HL-60/S4 treated with phorbol 12-myristate 13-acetate at 8.2 ng/mL for 4 days and 3 days (cell line): ENCODE measurements around the gene MYO19.

Experiments used
- in situ Hi-C: fragments of 300-500 bp; cut with MboI; formaldehyde crosslinking; loops from 2 replicates; pipeline ENCODE4 v1.15.0; 2022; ENCODE audit warnings: low sequenced_read_pairs

The MYO19 gene

DNA sequence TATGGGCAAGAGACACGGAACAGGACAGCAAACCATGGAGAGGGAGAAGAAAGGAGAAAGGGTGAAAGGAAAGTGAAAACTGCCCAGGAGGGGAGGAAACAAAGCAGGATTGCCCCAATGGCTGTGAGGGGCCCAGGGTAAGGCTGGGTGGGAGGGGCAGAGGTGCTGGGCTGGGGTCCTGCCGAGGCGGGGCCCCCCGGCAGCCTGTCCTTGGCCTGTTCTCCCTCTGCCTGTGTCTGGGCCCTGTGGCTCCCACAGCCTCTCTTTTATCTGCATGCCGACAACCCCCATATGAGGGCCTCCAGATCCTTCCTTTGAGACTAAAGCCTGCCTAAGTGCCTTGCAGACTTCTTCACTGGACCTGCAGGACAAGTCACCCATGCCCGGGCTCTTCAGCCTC is 32.7 kb downstream of the MYO19 start:
- in situ Hi-C loops, result no loop called here

DNA sequence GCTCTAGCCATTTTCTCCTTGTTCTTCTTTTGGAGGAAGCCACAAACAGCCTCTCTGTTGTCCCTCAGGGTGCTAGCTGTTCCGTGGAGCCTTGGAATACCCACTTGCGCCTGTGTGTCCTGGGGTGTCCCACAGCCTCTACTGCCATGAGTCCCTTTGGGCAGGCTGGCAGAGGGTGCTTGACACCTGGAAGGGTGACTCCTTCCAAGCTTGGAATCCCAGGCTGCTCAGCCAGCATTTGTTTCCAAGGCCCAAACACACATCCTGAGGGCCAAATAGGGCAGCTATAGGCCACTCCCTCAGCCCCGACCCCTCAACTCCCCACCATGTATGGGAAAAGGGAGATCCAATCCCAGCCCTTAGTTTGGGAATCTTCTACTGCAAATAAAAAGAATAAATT is 33.3 kb downstream of the MYO19 start:
- in situ Hi-C loops, result no loop called here

DNA sequence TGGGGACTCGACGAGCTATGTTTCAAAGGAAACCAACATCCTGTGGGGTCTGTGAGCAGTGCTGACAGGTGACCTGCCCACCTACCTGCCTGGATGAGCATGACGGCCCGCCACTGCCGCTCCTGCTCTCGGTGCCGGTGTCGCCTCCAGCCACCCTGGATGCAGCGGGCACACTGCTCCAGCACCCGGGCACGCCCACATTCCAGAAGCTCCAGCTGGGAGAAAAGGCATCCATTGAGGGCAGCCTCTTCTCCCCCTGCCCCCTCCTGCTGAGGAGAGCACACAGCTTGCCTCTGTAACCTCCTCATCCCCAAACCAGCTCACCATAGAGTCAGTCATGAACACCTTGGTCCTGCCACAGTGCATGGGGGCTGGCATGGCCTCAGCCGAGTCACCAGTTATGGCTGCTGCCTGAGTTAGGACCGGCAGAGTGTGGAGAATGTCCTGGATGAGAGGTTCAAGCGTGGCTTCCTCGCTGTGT is 33.9 kb downstream of the MYO19 start:
- in situ Hi-C loops, result no loop called here

DNA sequence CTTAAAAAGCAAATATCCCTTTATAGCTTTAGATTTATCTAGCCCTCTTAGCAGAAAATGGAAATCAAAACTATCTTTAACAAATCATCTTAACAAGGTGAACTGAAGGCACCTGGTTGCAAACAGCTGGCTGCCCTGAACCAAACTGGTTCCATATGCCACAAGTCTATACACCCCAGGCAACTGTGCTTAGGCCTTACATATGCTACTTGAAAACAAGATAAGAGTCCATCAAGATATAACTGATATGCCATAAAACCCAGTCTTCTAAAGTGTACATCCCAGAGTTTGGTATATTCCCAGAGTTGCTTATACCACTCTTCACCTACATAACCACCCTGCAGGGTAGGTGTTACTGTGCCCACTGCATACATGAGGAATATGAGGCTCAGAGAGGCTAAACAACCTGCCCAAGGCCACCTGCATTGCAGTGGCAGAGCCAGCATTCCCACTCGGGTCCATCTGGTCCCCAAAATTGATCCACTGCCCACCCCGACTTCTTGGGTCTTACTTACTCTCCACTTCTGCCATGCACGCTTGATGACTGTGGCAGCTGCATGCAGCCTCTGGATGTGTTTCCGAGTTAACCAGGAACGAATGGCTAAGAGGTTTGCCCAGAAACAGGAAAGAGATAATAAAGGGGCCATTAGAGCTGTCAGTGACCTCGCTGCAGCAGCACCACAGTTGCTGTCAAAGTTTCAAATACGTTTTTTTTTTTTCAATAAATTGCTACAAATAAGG is 35.9 kb downstream of the MYO19 start:
- in situ Hi-C loops, result loop anchor here (25.0 kb wide), 1 partner anchor 536 kb away; no protein-coding TSS in a partner anchor

DNA sequence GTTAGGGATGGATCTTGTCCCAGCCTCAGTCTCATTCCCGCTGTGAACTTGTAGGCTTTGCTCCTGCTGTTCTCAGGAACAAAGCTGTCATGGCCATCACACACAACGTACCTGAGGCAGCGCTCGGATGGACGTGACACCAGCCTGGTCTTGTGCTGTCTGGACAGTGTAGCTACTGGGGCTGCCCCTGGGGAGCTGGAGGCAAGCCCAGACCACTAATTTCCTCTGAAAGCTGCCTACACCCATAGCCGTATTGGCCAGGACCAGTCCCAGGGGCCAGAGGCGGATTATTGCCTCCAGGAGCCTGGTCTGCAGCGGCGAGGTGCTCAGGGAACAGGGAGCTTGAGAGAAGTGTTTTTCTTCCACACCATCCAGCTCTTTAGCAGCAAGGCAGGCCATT is 36.5 kb downstream of the MYO19 start:
- in situ Hi-C loops, result loop anchor here (25.0 kb wide), 1 partner anchor 536 kb away; no protein-coding TSS in a partner anchor

DNA sequence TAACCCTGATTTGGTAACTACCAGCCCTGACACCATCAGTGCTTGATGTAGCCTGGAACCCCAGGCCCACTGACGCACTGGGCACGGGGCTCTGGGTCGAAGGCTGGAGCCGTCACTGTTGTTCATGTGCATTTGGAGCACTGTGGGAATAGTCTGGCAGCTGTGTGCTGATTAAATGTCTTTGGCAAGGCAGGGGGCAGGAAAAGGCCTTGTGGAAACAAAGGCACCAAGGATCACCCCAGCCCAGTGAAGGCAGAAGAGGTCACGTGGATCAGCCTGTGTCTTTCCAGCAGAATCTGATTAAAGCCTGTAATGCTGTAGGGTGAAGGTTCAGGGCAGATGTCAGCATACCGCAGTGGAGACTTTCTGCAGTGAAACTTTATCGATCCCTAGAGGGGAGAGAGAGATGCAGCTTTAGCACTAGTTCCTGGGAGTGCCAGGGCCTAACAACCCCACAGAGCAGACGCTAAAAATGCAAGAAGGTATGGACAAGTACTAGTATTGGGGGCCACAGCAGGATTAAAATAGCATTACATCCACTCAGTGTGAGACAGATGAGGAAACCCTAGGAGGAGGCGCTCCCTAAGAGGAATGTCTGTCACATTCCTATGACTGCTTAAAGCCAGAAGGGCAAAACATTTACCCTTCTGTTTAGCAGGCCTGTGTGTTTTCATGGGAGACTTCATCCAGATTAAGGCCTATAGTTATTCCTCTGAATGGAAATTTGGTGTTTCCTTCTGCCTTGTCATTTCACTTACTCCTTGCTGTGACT is 38.5 kb downstream of the MYO19 start:
- in situ Hi-C loops, result loop anchor here (25.0 kb wide), 1 partner anchor 534 kb away; no protein-coding TSS in a partner anchor

DNA sequence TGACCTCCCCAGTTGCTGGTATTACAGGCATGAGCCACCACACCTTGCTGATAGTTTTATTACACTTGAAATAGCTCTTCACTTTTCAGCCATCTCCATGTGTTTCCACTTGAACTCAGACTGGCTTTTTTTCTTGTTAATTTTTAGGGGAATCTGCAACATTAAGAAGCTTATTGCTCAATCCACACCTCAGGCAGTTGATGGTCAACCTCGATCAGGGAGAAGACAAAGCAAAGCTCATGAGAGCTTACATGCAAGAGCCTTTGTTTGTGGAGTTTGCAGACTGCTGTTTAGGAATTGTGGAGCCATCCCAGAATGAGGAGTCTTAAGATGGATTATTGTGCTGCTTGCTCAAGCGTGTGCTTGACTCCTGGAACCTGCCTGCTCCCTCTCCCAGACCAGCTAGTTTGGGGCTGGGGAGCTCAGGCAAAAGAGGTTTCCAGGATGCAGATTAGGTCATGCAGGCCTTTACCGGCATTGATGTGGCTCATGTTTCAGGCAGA is 39.5 kb downstream of the MYO19 start:
- in situ Hi-C loops, result loop anchor here (25.0 kb wide), 1 partner anchor 533 kb away; no protein-coding TSS in a partner anchor

DNA sequence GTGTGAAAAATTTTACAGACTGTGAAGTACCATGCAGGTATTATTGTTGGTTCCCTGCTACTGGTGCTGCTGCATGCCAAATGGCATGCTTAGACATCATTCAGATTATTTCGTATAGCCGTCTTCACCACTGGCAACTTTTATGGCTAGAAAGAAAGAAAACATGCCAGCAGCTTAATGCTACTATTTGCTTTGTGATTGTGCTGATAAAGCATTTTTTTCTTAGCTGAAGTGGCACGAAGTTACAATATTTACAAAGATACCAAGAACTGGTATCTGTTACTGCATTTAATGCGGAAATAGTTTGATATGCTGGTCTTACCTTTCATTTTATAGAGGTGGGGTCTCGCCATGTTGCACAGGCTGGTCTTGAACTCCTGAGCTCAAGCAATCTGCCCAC is 40.0 kb downstream of the MYO19 start:
- in situ Hi-C loops, result loop anchor here (25.0 kb wide), 1 partner anchor 532 kb away; no protein-coding TSS in a partner anchor

DNA sequence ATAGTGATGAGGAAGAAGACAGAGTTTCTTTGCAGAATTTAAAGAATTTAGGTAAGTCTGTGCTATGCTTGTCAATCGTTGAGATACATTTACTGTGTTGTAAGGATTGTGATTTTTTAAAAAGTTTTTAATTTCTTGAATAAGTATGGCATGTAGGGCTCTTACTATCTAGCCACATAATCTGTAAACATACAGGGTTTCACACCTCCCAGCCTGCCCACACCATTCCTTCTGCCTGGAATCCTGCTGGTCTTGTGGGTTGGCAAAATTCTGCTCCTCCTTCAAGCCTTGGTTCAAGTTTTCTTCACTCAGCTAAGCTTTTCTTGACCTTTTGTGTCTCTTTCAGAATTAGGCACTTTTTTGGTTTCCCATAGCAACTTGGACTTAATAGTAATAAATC is 40.7 kb downstream of the MYO19 start:
- in situ Hi-C loops, result loop anchor here (25.0 kb wide), 1 partner anchor 532 kb away; no protein-coding TSS in a partner anchor

DNA sequence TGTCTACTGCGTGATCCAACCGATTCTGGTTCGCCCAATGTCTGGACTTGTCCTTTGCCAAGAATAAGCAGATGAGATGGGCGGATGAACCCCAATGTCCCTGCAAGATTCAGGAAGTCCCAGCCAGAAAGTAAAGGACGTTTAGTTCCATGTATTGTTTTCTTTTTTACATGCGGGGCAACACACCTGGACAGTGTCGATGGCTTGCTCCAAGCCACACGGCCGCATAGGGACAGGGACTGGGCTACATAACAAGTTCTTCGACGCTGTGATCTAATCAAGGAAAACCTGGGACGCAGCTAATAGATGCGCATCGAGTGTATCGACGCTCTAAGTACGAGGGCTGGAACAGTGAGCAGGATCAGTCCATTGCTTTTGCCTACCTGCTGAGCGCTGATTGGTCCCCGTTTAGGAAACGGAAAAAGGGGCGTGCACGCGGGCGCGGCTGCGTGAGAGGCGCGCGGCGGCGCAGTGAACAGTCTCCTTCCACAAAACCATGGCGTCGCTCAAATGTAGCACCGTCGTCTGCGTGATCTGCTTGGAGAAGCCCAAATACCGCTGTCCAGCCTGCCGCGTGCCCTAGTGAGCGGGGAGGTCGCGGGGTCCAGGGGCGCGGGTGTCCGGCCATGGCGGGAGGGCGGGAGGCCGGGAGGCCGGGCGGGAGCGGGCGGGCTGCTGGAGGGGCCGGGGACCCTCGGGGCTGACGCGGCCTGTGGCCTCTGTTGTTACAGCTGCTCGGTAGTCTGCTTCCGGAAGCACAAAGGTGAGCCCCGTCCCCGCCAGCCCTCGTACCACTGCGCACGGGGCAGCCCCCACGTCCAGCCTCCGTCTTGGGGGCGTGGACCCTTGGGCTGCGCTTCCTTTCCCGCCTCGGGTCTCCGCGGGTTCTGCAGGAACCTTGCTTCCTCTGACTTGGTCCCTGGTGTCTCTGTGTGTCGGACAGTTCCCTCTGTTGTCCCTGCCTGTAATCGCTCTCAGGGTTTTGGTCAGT is 48.2 kb downstream of the MYO19 start, which contains the start of gene ZNHIT3:
ZNHIT3 (plus strand) TSS at position 478 of the 991 bp plus-strand sequence; CDS start at position 497, 19 bp downstream.
- in situ Hi-C loops, result loop anchor here (25.0 kb wide), 1 partner anchor 524 kb away; no protein-coding TSS in a partner anchor

DNA sequence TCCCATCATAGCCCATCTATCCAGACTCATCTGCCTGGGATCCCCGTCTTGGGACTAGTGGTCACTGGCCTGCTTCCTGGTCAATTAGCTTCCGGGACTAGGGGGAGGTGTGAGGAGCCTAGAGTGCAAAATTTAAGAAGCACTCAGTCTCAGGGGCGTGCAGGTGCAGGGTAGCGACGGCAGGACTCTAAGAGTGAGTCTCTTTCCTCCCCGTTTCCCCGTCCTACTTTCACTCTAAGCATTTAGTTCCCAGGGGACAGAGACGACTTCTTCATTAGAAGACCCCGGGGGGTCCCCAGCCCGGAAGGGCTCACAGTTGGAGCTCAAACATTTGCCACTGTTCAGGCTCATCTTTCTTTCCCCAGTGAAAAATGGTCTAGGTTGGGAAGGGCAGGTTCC is 48.9 kb downstream of the MYO19 start:
- in situ Hi-C loops, result loop anchor here (25.0 kb wide), 1 partner anchor 524 kb away; no protein-coding TSS in a partner anchor

DNA sequence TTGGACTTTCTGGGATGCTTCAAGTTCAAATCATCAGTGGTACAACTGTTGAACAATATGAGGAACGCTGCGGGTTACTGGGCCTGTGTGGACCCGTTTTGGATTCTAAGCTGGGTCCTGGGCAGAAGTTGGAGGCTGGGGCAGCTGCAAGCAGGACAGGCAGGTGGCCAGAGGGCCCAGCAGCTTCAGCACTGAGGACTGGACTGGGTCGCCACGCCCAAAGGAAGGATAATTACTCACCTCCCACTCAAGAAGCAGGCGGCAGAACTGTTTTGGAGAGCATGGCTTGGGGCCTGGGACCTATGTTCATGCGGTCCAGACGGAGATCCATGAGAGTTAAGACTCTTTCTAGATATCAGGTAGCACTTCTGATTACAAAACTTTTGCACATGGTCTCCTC is 49.6 kb downstream of the MYO19 start:
- in situ Hi-C loops, result loop anchor here (25.0 kb wide), 1 partner anchor 523 kb away; no protein-coding TSS in a partner anchor

DNA sequence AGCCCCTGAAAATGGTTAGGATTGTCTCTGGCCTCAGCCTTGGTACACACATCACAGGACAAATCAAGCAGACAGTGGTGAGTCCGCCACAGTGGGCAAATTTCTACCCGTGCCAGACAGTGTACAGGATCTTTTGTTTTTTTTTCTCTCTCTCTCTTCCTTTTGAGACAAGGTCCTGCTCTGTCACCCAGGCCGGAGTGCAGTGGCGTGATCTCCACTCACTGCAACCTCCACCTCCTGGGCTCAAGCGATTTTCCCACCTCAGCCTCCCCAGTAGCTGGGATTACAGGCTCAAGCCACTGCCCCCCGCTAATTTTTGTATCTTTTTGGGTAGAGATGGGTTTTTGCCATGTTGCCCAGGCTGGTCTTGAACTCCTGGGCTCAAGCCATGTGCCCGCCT is 50.6 kb downstream of the MYO19 start:
- in situ Hi-C loops, result loop anchor here (25.0 kb wide), 1 partner anchor 522 kb away; no protein-coding TSS in a partner anchor

DNA sequence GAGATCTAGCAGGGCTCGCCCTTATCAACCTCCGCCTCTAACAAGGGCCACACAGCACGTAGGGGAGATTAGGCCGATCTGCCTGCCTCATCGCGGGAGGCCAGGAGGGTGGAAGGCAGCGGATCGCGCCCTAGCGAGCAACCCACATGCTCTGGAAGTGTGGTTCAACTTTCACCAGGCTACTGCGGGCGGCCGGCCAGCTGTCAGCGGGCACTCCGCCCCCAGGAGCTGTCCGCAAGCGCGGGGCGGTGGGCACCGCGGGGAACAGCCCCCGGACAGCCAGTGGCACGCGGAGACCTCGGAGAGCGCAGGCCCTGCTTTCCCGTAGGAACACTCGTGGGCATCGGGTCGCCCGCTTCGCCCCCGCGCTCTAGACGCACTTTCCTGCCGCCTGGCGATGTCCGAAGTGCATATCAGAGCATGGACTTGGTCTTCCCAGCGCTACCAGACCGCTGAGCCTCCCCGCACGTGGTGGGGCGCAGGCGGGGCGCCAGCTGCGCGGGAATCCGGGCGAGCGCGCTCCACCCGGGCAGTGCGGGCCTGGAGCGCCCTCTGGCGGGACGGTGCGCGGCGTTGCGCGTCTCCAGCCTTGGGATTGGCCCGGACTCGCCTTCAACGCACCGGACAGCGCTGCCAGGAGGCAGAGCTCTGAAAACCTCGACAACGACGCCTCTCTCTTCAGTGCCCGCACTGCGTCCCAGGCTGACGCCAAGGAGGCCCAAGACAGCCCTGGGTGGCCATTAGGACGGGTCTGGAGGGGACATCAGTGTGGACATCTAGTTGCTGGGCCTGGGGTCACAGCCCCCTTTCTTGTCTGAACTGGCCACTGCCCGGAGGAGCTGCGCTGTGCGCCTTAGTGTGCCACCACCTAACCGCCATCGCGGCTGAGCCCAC is 51.8 kb downstream of the MYO19 start:
- in situ Hi-C loops, result loop anchor here (25.0 kb wide), 1 partner anchor 521 kb away; no protein-coding TSS in a partner anchor

DNA sequence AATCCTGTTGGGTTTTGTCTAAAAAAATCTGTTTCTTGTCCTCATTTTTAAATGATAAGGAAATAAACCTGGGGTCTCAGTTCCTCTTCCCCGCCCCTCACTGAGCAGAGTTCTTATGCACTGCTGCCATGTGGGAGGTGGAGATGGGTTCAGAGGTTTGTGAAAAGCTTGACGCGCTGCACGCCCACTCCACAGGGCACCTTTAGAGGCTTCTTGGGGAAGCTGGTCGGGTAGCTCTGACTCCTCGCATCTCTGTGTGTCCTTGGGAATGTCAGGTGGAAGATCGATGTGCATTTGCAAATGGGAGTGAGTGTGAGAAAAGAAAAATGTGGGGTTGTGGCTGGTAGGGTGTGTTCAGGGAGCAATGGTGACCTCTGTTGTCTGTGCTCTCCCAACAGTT is 52.8 kb downstream of the MYO19 start:
- in situ Hi-C loops, result loop anchor here (25.0 kb wide), 1 partner anchor 520 kb away; no protein-coding TSS in a partner anchor

DNA sequence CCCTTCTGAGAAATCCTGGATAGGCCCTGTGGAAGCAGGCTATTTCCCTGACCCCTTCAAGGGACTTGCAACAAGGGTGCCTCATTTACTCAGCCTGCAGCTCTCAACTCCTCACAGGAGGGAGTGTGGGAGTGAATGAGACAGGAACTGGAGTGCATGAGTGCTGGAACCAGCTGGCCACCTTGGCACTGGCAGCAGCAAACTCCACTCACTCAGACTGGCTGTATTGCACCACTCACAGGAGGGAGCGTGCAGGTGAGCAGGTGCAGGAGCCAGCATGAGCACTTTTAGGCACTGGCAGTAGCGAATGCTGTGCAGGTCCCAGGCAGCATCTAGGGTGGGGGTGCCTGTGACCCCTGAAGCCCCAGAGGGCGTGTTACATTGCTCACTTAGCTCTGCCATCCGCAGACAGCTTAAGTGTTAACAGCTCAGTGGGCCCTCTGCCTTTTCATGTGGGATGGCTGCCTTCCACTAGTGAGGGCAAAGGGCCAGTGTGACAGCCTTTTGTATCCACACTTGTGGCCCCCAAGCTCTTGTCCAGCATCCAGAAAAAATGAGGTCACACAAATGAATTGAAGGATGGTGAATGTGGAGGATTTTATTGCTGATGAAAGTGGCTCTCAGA is 59.2 kb downstream of the MYO19 start:
- in situ Hi-C loops, result loop anchor here (25.0 kb wide), 1 partner anchor 513 kb away; no protein-coding TSS in a partner anchor

DNA sequence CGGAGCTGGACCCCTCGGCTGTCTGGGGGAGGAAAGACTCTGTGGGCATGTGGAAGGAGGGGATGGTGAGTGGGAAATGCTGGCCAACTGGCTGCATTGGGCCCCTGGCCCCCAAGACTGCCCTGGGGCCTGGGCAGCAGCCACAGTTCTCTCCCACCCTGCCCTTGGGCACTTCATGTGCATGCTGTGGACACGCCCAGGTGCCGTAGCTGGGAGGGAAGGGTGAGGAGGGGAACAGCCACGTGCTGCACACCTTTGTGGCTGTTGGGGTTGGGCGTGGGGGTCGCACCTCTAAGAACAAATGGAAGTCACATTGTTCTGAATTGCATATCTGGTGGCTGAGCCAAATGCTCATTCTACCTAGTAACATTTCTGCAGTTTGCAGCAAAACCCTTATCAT is 60.1 kb downstream of the MYO19 start:
- in situ Hi-C loops, result no loop called here

DNA sequence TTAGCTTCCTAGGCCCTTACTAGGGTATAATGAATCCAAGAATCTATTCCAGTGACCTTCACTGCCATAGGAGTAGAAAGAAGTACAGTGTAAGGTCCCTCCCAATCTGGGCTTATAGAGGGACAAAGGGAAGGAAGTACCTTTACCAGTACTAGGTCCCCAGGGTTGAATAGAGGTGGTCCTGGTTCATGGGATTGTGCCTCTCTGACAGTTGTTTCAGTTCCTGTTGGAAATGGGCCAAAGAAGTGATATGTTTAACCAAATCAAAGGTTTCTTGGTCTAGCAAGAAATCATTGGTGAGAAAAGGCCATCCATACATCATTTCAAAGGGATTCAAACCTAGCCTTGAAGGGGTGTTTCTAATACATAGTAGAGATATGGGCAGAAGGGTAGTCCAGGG is 64.2 kb downstream of the MYO19 start:
- in situ Hi-C loops, result no loop called here
